Choroid plexus epithelial cell (primary cell): ENCODE data around the gene ARMH2.

Experiments
- DNase-seq: peaks from one replicate; pipeline ENCODE4 v3.0.0-alpha.2; 2010; ENCODE audit warnings: low read depth
- H3K4me3 ChIP-seq: 2 replicates; pipeline ENCODE4 v1.5.1; 2011; ENCODE audit warnings: low read depth, mild to moderate bottlenecking, control low read depth, low read length, moderate library complexity
- TF ChIP-seq, protein P1 (sequence below): conservative IDR thresholded peaks from 2 replicates; pipeline ENCODE4 v1.5.1; 2011; ENCODE audit warnings: low read depth, mild to moderate bottlenecking, control low read depth, inconsistent platforms, low read length, moderate library complexity

Gene ARMH2

DNA sequence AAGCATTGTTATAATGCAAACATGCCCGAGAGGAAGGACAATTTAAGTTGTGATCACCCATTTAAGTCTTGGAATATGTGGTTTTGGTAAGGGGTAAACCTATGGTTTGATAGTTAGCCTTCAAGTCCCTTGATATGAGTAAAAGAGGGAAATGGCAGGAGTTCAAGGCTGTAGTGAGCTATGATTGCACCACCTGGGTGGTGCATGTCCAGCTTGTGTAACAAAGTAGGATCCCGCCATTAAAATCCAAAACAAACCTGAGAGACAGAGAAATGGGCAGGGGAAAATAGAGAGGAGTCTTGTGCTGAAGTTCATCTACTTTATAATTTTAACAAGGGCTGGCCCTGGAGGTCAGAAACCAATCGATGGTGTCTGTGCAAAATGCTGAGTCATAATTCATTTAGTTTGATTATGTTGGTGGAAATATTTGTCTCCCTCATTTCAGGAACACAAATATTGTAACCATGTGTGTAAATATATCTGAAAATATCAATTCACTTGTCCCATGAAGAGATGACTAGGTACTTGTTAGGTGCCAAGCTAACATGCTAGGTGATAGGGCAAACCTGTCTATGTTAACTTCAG, 23.2 kb upstream of the ARMH2 start:
- no peak for DNase-seq
- no peak overlapping the region for H3K4me3 ChIP-seq
- TF ChIP-seq, protein P1, sequence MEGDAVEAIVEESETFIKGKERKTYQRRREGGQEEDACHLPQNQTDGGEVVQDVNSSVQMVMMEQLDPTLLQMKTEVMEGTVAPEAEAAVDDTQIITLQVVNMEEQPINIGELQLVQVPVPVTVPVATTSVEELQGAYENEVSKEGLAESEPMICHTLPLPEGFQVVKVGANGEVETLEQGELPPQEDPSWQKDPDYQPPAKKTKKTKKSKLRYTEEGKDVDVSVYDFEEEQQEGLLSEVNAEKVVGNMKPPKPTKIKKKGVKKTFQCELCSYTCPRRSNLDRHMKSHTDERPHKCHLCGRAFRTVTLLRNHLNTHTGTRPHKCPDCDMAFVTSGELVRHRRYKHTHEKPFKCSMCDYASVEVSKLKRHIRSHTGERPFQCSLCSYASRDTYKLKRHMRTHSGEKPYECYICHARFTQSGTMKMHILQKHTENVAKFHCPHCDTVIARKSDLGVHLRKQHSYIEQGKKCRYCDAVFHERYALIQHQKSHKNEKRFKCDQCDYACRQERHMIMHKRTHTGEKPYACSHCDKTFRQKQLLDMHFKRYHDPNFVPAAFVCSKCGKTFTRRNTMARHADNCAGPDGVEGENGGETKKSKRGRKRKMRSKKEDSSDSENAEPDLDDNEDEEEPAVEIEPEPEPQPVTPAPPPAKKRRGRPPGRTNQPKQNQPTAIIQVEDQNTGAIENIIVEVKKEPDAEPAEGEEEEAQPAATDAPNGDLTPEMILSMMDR: no peak

DNA sequence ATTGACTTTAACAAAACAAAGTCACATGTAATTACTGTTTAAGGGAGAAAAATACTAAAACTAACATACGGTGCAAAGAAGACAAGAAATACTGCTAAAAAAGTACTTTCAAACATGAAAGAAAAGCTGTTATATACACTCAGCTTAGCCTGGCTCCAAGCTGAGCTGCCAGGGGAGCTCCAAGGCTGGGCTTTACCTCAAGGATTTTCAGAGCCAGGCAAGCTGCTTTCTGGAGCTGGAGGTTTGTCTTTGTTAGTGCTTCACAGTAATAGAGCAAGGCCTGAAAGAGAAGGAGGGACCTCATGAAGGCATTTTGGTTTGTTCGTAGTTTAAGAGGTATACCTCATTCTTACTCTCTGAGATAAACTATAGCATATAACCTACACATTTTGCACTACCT, 19.6 kb upstream of the ARMH2 start:
- DNase-seq: no peak
- TF ChIP-seq, protein P1: no peak
- H3K4me3 ChIP-seq: no peak overlapping the region

DNA sequence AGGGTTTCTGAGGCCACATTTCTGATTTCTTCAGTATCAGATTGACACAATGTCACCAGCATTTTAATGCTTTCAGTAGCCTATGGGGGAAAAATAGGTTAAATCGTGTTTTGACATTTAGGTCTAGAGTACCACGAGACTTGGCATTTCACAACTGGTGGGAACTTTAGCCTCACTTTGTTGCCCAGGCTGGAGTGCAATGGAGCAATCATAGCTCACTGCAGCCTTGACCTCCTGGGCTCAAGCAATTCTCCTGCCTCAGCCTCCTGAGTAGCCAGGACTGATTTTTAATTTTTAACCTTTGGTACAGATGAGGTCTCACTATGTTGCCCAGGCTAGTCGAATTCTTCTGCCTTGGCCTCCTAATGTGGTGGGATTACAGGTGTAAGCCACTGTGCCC, 11.0 kb upstream of the ARMH2 start:
- H3K4me3 ChIP-seq: no peak overlapping the region
- TF ChIP-seq, protein P1: no peak
- no peak for DNase-seq

DNA sequence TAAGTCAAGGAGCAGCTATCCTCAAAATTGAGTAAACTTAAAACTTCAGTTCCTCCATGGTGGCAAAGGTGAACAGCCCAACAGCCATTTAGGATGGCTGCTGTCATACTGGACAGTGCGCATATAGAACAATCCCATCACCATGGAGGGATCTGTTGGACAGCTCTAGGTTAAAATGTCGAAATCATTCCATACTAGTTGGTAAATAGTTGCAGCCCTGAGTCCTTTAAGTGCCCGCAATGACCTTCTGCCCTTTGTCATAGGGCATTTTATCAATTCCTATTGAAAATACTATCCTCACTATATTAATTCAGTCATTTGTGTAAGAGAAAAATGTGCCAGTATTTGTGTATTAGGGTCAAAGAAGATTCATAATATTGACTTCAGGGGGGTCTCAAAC, 8.9 kb upstream of the ARMH2 start:
- H3K4me3 ChIP-seq: no peak overlapping the region
- TF ChIP-seq, protein P1: no peak
- DNase-seq: no peak

DNA sequence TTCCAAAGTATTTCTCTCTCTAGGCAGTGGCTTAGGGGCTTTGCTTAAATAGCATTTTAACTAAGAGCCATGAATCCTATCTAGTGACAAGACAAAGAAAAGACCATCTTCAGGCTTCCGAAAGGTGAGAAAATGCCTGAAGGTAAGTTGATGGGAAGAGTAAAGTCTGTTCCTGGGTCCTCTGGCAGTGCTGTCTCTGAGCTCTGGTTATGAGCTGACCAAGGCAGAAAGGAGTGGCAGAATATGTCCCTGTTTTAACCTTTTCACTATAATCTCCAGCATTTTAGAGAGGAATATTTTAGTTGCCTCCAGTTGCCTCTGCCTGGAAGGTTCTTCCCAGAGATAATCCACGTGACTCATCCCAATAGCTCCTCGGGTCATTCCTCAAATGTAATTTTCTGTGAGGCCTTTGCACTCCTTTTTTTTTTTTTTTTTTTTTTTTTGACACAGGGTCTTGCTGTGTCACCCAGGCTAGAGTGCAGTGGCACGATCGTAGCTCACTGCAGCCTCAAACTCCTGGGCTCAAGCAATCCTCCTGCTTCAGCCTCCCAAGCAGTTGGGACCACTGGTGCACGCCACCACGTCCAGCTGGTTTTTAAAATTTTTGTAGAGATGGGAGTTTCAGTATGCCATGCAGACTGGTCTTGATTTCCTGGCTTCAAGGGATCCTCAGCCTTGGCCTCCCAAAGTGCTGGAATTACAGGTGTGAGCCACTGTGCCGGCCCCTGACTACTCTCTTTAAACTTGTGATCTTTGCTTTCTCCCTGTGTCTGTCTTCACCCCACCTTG, 3.7 kb upstream of the ARMH2 start:
- TF ChIP-seq, protein P1: no peak
- H3K4me3 ChIP-seq: no peak overlapping the region
- no peak for DNase-seq

DNA sequence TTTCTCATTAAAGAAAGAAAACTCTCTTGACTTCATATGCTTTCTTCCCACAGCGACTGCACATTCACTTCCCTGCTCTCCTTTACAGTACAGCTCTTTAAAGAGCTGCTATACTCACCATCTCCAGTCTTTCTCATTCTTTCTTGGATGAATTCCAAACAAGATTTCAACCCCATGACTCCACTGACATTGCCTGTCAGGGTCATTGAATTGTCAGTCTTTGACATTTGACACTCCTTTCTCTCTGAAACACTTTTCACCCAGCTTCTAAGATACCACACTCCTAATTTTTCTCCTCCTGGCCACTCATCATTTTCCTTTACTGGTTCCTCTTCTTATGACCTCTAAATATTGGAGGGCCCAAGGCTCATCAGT, 811 bp upstream of the ARMH2 start:
- no peak for DNase-seq
- TF ChIP-seq, protein P1: no peak

More for the DNA sequence above, 811 bp upstream of the ARMH2 start:
- H3K4me3 ChIP-seq: no peak overlapping the region
